ENCODE measurements around the gene HSD11B1.

HSD11B1 gene

DNA sequence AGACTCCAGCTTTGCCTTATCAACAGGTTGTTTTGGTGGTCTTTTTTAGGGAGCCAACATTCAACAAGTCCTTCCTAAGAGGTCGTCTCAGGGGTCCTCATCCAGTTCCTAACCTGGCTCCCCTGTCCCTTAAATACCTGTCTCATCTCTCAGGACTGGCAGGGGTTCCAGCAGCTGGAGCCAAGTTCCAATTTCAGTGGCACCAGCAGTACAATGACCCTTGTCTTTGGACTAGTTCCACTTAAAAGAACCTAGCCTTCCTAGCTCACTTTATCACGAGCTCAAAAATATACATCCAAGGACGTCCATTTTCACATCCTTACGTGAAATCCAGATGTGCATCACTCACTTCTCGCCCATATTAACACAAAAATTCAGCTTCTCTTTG is 32.5 kb downstream of the HSD11B1 start:
- H3K27me3 Mint-ChIP-seq, result peaks cover 12% of the 10 kb centered on the region
- ATAC-seq (replicated peaks; ENCODE audit: extremely low read depth, poor library complexity, severe bottlenecking) (no peak), DNase-seq (ENCODE audit: low spot score in 2 of 2) (no peak)
- H3K4me1 Mint-ChIP-seq, result no peaks in the 10 kb centered on the region
- H3K4me3 Mint-ChIP-seq, result no peak overlapping the region
- H3K27ac Mint-ChIP-seq (ENCODE audit: low read depth), result no peak overlapping the region
- no peaks in the 10 kb centered on the region for H3K36me3 Mint-ChIP-seq (ENCODE audit: insufficient read depth)
- no peaks in the 10 kb centered on the region for H3K9me3 Mint-ChIP-seq

DNA sequence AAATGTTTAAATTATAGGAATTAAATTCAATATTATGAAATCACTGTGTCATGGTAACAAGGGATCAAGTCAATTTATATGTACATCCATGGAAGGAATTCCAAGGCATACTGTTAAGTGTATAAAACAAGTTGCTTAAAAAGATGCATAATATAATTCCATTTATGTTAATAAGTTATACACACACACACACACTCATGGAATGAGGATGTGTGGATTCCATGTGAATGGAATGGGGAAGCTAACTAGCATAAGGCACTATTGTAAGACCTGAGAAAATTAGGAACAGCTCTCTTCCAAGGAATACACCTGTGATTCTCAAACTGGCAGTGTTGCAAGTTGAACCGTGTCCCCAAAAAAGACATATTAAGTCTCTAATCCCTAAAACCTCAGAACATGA is 33.6 kb downstream of the HSD11B1 start:
- no peak for ATAC-seq (replicated peaks; ENCODE audit: extremely low read depth, poor library complexity, severe bottlenecking)
- no peak for DNase-seq (ENCODE audit: low spot score in 2 of 2)
- no peak overlapping the region for H3K27ac Mint-ChIP-seq (ENCODE audit: low read depth)
- peaks cover 12% of the 10 kb centered on the region for H3K27me3 Mint-ChIP-seq
- H3K36me3 Mint-ChIP-seq (ENCODE audit: insufficient read depth), result no peaks in the 10 kb centered on the region
- H3K4me3 Mint-ChIP-seq, result no peak overlapping the region
- no peaks in the 10 kb centered on the region for H3K4me1 Mint-ChIP-seq
- H3K9me3 Mint-ChIP-seq, result no peaks in the 10 kb centered on the region

- no peak overlapping the region for H3K4me3 Mint-ChIP-seq
- H3K9me3 Mint-ChIP-seq, result no peaks in the 10 kb centered on the region
- H3K4me1 Mint-ChIP-seq, result no peaks in the 10 kb centered on the region
- ATAC-seq (replicated peaks; ENCODE audit: extremely low read depth, poor library complexity, severe bottlenecking) (no peak), DNase-seq (ENCODE audit: low spot score in 2 of 2) (no peak)
- H3K27ac Mint-ChIP-seq (ENCODE audit: low read depth), result no peak overlapping the region
- peaks cover 12% of the 10 kb centered on the region for H3K27me3 Mint-ChIP-seq
- H3K36me3 Mint-ChIP-seq (ENCODE audit: insufficient read depth), result no peaks in the 10 kb centered on the region
These were observed 36.5 kb downstream of the HSD11B1 start for GRCh38 chr1:209741193-209741592.

DNA sequence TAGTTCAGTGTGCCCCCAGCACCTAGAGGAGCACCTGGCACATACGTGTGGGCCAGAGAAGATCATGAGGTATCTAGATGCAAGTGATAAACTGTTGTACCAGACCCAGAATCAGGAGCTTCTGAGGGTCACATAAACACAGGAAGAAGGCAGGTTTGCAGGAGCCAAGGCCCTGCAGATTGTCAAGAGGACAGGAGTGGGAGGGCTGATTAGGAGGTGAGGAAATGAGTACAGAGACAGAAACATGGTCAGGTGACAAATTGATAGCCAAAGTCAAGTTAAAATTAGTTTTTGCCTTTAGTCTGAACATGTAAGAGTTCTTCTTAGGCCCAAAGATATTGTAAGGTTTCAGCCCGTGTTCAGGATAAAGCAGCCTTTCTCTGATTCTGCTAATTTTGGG is 37.2 kb downstream of the HSD11B1 start:
- no peaks in the 10 kb centered on the region for H3K4me1 Mint-ChIP-seq
- H3K9me3 Mint-ChIP-seq, result no peaks in the 10 kb centered on the region
- H3K27me3 Mint-ChIP-seq, result peaks cover 11% of the 10 kb centered on the region
- H3K27ac Mint-ChIP-seq (ENCODE audit: low read depth), result no peak overlapping the region
- H3K4me3 Mint-ChIP-seq, result no peak overlapping the region
- DNase-seq (ENCODE audit: low spot score in 2 of 2) (no peak), ATAC-seq (replicated peaks; ENCODE audit: extremely low read depth, poor library complexity, severe bottlenecking) (no peak)
- H3K36me3 Mint-ChIP-seq (ENCODE audit: insufficient read depth), result no peaks in the 10 kb centered on the region

DNA sequence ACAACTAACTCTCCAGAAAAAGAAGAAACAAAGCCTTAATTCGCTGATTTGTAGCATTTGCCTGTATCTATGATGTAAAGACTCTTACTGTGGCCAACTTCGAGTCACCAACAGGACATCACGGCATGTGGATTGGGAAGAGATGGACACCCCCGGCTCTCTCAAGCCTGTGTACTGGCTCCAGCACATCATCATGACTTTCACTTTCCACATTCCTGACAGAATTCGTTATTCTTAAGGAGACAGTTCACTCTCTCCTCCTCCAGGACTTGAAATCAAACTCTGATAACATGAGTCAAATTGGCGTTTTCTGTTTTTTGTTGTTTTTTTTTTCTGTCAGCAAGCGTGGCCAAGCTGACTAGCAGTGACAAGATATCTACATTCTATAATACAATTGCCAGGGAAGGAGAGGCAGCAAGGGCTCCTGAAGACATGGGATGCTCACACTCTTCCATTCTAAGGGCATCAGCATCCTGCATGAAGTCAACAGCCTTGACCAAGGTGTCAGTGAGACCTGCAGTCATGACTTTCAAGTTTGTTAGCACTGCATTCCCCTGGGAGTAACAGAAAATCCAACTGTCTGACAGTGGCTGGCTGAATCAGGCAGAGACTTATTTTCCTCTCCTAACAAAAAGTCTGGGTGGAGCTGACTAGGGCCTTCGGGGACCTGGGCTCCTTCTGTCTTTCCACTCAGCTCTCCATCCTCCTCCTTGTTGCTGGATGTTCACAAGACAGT is 37.9 kb downstream of the HSD11B1 start:
- no peaks in the 10 kb centered on the region for H3K9me3 Mint-ChIP-seq
- no peak overlapping the region for H3K27ac Mint-ChIP-seq (ENCODE audit: low read depth)
- peaks cover 4% of the 10 kb centered on the region for H3K27me3 Mint-ChIP-seq
- peaks cover 6% of the 10 kb centered on the region for H3K4me1 Mint-ChIP-seq
- ATAC-seq (replicated peaks; ENCODE audit: extremely low read depth, poor library complexity, severe bottlenecking), result no peak
- H3K36me3 Mint-ChIP-seq (ENCODE audit: insufficient read depth), result no peaks in the 10 kb centered on the region
- no peak for DNase-seq (ENCODE audit: low spot score in 2 of 2)
- H3K4me3 Mint-ChIP-seq, result no peak overlapping the region

DNA sequence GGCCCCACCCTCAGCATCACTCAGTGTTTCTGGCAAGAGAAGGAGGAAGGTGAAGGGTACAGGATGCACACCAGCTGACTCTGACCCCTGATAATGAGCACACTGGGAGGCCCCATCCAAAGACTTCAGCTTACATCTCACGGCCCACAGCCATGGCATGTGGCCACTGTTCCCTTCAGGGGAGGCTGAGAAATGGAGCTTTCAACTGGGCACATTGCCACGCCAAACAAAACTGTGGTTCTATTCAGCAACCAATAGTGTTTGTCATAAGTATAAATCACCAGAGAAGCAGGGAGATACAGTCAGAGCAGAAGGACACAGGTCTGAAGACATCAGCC is 38.5 kb downstream of the HSD11B1 start:
- DNase-seq (ENCODE audit: low spot score in 2 of 2), result no peak

DNA sequence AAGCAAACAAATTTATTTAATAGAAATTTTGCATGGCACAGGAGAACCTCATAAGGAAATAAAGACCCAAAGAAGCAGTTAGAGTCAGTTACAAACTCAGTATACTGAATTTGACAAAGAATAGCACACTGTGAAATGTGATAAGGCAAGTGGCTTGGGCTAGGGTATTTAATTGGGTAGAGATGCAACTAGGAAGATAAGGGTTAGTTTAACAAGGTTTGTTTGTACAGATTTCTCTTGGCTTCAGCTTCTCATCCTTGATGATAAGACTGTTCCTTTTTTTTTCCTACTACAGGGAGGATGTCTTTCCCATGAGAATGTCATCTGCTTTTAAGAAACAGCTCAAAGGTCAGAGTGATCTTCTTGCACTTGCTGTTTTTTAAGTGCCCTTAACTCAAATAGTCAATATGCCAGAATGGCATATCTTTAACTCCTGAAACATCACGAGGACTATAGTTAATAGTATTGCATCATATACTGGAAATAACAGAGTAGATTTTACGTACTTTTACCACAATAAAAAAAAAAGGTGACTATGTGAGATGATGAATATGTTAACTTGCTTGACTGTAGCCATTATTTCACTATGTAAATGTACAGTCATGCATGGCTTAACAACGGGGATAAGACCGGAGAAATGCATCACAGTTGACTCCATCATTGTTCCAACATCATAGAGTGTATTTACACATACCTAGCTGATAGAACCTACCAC is 42.0 kb downstream of the HSD11B1 start:
- no peaks in the 10 kb centered on the region for H3K27me3 Mint-ChIP-seq
- no peak overlapping the region for H3K27ac Mint-ChIP-seq (ENCODE audit: low read depth)
- peaks cover 3% of the 10 kb centered on the region for H3K36me3 Mint-ChIP-seq (ENCODE audit: insufficient read depth)
- H3K4me1 Mint-ChIP-seq, result peaks cover 36% of the 10 kb centered on the region
- no peak overlapping the region for H3K4me3 Mint-ChIP-seq
- DNase-seq (ENCODE audit: low spot score in 2 of 2) (no peak), ATAC-seq (replicated peaks; ENCODE audit: extremely low read depth, poor library complexity, severe bottlenecking) (no peak)
- H3K9me3 Mint-ChIP-seq, result no peaks in the 10 kb centered on the region

More for the DNA sequence above, 38.5 kb downstream of the HSD11B1 start:
- Mint-ChIP-seq H3K27ac (ENCODE audit: low read depth) (no peak overlapping the region), H3K9me3 (no peaks in the 10 kb centered on the region), H3K36me3 (ENCODE audit: insufficient read depth) (no peaks in the 10 kb centered on the region), H3K27me3 (no peaks in the 10 kb centered on the region), H3K4me3 (no peak overlapping the region), H3K4me1 (peaks cover 12% of the 10 kb centered on the region)
- ATAC-seq (replicated peaks; ENCODE audit: extremely low read depth, poor library complexity, severe bottlenecking), result no peak

GRCh38 chr1:209747580-209748262 is 43.1 kb downstream of the HSD11B1 start:
- Mint-ChIP-seq H3K4me3 (peak overlapping the region; percentile 85), H3K27ac (ENCODE audit: low read depth) (peak overlapping the region; percentile 96), H3K36me3 (ENCODE audit: insufficient read depth) (peaks cover 3% of the 10 kb centered on the region), H3K9me3 (no peaks in the 10 kb centered on the region), H3K4me1 (peaks cover 46% of the 10 kb centered on the region), H3K27me3 (no peaks in the 10 kb centered on the region)
- DNase-seq (ENCODE audit: low spot score in 2 of 2) (peak; percentile 72 to 86), ATAC-seq (replicated peaks; ENCODE audit: extremely low read depth, poor library complexity, severe bottlenecking) (peak; percentile 87)

GRCh38 chr1:209748620-209749019 is 44.0 kb downstream of the HSD11B1 start:
- ATAC-seq (replicated peaks; ENCODE audit: extremely low read depth, poor library complexity, severe bottlenecking), result no peak
- peak overlapping the region; percentile 96 for H3K27ac Mint-ChIP-seq (ENCODE audit: low read depth)

GRCh38 chr1:209749205-209749604 is 44.6 kb downstream of the HSD11B1 start:
- ATAC-seq (replicated peaks; ENCODE audit: extremely low read depth, poor library complexity, severe bottlenecking) (no peak), DNase-seq (ENCODE audit: low spot score in 2 of 2) (no peak)
- Mint-ChIP-seq H3K9me3 (no peaks in the 10 kb centered on the region), H3K36me3 (ENCODE audit: insufficient read depth) (peaks cover 3% of the 10 kb centered on the region), H3K27me3 (no peaks in the 10 kb centered on the region), H3K4me1 (peaks cover 46% of the 10 kb centered on the region), H3K27ac (ENCODE audit: low read depth) (peak overlapping the region; percentile 82), H3K4me3 (peak overlapping the region; percentile 47)

More at GRCh38 chr1:209748620-209749019, 44.0 kb downstream of the HSD11B1 start:
- Mint-ChIP-seq H3K9me3 (no peaks in the 10 kb centered on the region), H3K36me3 (ENCODE audit: insufficient read depth) (peaks cover 3% of the 10 kb centered on the region), H3K4me3 (peak overlapping the region; percentile 85), H3K4me1 (peaks cover 46% of the 10 kb centered on the region), H3K27me3 (no peaks in the 10 kb centered on the region)
- DNase-seq (ENCODE audit: low spot score in 2 of 2), result no peak

- Mint-ChIP-seq H3K4me1 (peaks cover 47% of the 10 kb centered on the region), H3K27ac (ENCODE audit: low read depth) (peak overlapping the region; percentile 82), H3K4me3 (peak overlapping the region; percentile 47), H3K36me3 (ENCODE audit: insufficient read depth) (peaks cover 3% of the 10 kb centered on the region), H3K9me3 (no peaks in the 10 kb centered on the region), H3K27me3 (no peaks in the 10 kb centered on the region)
- ATAC-seq (replicated peaks; ENCODE audit: extremely low read depth, poor library complexity, severe bottlenecking) (no peak), DNase-seq (ENCODE audit: low spot score in 2 of 2) (no peak)
These were observed 45.2 kb downstream of the HSD11B1 start for GRCh38 chr1:209749670-209750323.

GRCh38 chr1:209751627-209752231 is 47.1 kb downstream of the HSD11B1 start:
- Mint-ChIP-seq H3K27ac (ENCODE audit: low read depth) (peak overlapping the region; percentile 73), H3K27me3 (no peaks in the 10 kb centered on the region), H3K9me3 (no peaks in the 10 kb centered on the region), H3K4me1 (peaks cover 66% of the 10 kb centered on the region), H3K36me3 (ENCODE audit: insufficient read depth) (peaks cover 5% of the 10 kb centered on the region), H3K4me3 (peak overlapping the region; percentile 52)
- DNase-seq (ENCODE audit: low spot score in 2 of 2) (no peak), ATAC-seq (replicated peaks; ENCODE audit: extremely low read depth, poor library complexity, severe bottlenecking) (no peak)
